Subcutaneous adipose tissue (tissue), 4 donors: ENCODE data around the gene PBX1. TPM values are rescaled to one million over a fixed set of nuclear protein-coding genes. Genes with fewer than 3 reads are reported as not detected.

Source experiments
- total RNA-seq, 4 donors: library from RNA; depleted of rRNA; stranded (reverse); fragments of >200 nt; gene quantifications; one replicate each; pipeline ENCODE4 v1.1.0, GENCODE V29; 2016
- TF ChIP-seq, protein P1 (sequence below): fragments of 450-650 bp; IDR thresholded peaks from one replicate; pipeline ENCODE4 v1.5.1; 2016; ENCODE audit warnings: low read depth, mild to moderate bottlenecking, control low read depth, antibody characterized with exemption, moderate library complexity

Gene PBX1
- total RNA-seq, 4 donors from 2014 or later = 36.5 to 61.1 (median 54.2) TPM

DNA sequence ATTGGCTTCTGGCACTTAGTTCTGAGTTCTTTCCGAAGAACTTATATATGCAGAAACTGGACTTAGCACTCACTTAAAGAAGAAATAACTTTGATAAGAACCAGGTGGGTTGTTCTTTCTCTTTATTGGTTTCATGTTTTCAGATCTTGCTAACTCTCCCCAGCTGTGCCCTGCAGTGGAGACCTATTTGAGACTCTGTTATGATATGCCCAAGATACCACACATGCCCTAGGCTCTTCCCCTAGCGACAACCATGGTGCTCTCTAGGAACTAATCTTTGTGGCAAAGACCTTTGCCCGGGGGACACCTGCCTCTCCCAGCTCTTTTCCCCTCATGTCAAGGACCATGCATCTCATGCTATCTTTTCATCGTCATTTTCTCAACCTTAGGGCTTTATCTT, 128.8 kb downstream of the PBX1 start:
- TF ChIP-seq, protein P1, sequence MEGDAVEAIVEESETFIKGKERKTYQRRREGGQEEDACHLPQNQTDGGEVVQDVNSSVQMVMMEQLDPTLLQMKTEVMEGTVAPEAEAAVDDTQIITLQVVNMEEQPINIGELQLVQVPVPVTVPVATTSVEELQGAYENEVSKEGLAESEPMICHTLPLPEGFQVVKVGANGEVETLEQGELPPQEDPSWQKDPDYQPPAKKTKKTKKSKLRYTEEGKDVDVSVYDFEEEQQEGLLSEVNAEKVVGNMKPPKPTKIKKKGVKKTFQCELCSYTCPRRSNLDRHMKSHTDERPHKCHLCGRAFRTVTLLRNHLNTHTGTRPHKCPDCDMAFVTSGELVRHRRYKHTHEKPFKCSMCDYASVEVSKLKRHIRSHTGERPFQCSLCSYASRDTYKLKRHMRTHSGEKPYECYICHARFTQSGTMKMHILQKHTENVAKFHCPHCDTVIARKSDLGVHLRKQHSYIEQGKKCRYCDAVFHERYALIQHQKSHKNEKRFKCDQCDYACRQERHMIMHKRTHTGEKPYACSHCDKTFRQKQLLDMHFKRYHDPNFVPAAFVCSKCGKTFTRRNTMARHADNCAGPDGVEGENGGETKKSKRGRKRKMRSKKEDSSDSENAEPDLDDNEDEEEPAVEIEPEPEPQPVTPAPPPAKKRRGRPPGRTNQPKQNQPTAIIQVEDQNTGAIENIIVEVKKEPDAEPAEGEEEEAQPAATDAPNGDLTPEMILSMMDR = no peak

DNA sequence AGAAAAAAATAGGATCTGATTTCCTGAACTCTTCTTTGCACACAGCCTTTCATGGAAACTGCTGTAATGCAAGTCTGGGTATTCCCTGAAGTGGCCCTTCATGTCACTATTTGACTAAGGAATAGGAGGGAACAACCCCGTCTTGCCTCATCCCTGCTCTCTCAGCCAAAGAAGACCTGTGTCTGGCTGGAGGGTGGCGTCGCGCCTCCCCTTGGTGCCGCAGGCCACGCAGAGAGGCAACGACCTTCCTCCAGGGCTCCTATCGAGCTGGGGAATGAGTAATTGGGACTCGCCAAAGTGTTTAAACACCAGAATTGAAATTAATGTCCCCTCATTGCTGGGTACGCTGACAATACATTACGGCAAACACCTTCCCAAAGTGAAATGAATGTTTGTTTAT, 129.8 kb downstream of the PBX1 start:
- TF ChIP-seq, protein P1 = no peak

DNA sequence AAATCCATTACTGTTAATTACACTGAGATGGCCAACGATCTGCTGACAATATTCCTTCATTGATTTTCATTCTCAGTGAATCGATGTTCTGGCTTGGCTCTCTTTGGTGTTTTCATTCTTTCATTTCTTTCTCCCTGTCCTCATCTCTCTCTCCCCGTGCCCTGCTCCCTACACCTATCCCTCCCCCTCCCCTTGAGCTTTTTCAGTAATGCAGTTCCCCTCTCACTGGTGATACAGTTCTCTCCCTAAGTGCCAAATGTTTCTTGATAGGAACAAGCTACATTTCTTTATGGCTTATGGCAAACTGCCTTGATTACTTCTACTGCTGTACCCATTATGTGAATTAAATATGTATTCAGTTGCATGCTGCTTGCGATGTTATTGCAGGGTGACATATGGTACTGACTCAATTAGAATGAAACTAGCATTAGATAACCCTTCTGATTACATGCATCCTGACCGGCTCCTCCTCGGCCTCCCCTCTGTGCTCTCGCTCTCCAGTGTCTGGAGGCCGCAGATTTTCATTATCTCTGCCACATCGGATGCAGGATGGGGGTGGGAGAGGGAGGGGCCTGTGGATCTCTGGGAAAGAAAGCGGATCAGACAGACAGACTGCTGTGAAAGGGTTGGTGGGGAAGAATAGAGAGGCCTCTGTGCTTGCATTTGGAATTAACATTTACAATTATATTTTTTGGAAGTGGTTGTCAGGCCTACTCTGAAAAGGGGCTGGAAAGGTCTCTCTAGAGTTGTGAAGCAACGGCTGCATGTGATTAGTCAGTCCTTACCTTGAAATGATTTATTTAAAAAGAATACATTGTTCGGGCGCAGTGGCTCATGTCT, 130.9 kb downstream of the PBX1 start:
- TF ChIP-seq, protein P1 = no peak

DNA sequence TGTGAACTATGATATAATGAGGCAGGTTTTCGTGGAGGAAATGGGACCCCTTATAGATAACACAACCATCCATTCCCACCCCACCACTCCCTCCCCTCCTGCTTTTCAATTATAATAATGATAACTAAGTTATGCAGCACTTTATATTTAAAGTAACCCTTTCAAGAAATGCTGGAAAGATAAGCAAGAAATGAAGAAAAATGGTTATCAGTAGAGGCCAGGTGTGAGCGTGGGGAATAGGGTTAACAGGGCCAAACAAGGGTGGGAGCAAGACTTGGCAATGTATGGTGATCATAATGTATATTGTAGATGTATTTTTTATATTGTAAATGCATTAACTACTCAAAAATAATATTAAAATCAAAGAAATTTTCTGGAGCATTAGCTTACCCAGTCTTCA, 133.4 kb downstream of the PBX1 start:
- TF ChIP-seq, protein P1 = no peak

DNA sequence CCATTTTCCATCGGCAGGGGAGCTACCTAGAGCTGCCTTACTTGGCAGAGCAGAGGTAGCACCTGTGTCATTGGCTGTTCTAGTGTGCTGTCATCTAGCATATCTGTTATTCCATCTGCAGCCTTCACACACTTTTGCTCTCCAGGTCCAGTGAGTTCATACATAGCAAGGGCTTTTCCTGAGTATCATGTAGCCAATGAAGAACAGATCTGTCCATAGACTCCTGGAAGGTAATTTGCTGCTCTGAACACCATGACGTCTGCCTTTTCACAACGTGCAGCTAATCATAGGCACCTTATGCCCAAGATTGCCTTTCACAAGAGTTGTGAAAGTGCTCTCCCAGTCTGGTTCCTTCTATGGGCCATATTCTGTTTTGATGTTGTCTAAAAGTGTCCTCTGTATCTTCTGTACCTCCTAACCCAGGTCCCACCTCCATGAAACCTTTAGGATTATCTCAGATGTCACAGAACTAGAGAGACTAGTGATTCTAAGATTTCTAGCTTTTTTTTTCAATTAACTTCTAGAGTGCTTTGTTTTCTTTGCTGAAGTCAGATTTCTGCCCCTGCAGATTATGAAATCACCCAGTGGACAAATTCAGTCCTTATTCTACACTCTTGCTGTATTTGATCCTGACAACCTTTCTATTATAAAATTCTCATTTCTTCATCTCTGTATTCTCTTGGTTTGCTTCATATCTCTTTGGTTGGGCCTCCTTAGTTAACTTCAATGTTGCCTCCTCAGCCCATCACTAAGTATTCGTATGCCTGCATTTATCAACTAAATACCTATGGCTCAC, 134.8 kb downstream of the PBX1 start:
- TF ChIP-seq, protein P1 = no peak

DNA sequence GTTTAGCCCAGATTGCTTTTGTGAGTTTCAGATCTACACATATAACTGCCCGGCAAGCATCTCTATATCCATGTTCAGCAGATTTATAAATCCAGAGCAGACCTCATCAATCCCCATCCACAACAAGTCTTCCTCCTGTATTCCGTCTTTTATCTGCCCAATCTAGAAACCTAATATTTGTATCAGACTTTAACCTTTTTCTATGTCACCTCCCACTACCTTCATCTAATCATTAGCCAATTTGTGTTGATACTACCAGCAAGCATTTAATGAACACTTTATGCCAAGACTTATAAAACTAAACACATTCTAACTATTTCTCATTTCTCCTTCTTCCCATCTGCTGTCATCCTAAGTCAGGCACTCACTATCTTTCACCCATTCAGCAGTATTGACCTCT, 135.5 kb downstream of the PBX1 start:
- TF ChIP-seq, protein P1 = no peak
